ENCODE results near the gene KCNQ1.
A peak's percentile ranks its signal among the peaks of the same experiment; 100 is the strongest.

The KCNQ1 gene

DNA sequence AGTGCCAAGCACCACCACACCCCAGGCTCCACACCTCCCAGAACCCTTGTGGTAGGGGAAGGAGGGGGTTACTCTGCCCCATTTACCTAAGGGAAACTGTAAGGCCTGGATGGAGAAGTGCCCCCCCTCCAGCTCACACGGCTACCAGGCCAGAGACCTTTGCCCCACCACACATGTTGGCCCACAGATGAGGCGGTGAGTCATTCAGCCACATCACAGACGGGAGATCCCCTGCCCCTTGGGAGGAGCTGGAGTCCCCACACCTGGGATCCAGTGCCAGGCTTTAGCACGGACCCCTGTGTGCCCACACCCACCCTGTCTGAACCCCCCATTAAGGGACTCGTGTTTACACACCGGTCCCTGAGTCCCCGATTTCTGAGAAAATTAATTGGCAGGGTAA, 415.8 kb downstream of the KCNQ1 start:
- peak; percentile 17 for DNase-seq

DNA sequence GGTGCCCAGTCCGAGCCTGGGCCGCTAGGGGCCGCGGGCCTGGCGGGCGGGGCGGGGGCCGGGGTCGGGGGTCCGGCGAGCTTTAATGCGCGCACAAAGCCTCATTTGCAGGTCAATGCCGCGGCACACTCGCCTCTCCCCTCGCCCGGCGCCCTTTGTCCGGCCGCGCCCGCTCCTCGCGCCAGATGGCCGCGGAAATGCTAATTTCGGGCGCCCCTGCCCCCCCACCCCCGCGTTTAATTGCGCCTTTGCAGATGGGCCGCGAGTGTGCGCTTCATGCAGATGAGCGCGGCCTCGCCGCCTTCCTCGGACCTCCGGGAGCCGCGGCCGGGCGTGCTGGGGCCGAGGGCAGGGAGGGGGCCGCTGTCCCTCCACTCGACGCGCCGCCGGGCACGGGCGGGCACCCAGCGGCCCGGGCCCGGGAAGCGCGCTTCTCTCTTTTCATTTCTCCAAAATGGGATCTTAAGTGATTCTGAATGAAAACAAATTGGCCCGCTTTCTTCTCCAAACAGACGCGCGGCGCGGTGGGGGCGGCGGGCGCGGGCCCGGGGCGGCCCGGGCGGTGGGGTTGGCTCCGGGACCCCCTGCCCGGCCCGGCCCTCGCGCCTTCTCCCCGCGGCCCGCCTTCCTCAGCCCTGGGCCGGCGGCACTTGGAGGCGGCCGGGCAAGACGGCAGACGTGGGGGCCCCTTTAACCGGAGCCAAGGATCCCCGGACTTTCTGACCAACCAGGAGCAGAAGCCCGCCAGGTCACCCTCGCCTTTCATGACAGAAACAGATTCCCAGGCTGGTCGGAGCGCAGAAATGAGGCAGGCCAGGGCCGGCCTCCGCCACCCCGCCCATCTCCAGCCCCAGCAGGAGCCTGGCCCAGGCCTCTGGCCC, 417.8 kb downstream of the KCNQ1 start:
- DNase-seq: no peak

DNA sequence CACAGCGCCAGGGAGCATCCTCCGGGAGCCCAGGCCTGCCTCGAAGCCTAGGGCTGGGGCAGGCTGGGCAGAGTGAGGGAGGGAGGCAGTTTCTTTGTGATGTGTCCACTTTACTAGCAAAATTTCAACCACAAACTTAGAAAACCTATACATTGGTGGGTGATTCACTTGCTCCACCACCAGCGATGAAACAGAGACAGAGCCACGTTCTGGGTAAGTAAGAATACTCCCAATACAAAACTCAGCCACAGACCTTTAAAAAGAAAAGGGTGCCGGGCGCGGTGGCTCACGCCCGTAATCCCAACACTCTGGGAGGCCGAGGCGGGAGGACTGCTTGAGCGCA, 418.4 kb downstream of the KCNQ1 start:
- DNase-seq: no peak

DNA sequence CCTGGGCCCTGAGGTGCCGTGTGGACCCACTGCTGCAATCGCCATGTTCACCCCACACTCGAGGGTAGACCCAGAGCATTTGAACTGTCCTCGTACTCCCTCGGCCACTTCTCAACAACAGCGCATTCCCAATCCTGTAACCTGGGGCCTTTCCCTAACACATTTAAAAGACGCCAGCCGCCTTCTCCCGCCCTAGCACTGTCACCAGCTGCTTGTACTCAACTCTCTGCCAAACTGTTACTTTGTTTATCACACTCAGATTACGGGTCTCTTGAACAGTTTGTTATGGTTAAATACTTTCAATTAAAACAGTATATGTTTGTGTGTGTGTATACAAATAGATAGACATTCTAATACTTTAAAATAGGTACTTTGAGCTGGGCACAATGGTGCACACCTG, 420.1 kb downstream of the KCNQ1 start:
- no peak for DNase-seq

DNA sequence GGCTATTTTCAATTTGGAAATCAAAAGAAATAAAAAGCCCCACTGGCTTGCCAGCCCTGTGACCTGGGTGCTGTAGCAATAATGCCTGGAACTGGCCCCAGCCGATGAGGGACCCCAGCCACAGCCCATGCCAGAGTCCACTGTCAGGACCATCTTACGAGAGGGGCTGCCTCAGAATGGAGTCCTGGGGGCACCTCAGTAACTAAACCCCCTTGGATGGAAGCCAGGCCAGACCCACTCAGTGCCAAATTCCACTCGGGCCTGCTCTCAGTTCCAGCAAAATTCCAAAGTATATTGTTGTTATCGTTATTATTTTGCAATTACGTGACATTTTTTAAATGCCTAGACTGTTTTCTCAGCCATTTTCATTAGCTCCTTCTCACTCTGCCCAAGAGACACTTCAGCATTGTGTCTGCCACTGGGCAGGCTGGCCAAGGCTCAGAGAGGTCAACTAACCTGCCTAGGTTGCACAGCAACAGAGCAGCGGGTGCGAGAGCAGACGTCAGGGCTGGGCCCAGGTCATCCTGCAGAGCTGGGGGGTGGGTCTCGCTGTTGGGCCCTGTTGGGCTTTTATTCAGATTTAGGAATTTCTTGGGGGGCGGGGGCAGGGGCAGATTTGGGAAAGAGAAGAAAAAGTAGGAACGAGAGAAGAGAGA, 421.2 kb downstream of the KCNQ1 start:
- no peak for DNase-seq

DNA sequence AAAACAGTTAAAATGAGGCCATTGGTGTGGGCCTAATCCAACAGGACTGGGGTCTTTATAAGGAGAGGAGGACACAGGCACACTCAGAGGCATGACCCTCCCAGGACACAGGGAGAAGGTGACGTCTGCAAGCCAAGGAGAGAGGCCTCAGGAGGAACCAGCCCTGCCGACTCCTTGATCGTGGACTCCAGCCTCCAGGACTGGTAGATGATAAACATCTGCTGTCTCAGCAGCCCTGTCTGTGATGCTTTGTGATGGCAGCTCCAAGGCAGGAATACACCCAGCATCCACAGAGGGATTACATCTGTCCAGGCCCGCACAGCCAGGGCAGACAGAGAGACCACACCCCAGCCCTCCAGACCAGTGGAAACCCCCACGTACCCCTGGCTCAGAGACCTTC, 422.3 kb downstream of the KCNQ1 start:
- DNase-seq: no peak

DNA sequence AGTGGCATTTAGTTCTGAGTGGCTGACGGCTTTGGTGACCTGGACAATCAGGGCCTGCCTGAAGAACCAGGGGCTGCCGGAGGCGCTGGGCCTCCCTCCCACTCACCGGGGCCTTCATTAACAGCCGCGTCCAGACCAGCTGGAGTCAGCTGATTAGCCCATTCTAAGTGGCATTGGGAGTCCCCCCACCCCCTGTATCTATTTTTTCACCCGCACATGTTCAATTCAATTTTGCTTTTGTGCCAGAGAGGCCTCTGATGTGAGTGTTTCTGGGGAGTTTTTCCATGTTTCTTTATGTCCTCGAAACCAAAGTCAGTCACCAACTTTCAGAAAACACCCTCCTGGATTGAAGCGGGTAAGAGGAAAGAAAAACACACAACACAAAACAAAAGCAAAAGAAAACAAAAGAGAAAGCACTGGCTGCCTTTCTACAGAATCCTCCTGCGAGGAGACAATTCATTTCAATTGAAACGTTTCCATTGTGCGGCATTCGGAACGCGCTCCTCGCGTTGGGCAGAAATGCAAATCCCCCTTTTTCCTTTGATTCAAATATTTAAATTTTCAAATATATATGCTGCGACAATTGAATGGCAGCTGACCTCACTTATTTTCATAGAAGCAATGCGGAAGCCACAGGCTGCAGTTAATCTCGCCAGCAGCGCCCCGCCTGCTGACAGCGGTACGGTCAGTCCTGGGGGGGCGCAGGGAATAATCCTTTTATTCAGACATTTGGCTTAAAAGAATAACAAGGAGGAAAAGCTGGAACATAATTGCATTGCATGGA, 423.1 kb downstream of the KCNQ1 start:
- DNase-seq: no peak

DNA sequence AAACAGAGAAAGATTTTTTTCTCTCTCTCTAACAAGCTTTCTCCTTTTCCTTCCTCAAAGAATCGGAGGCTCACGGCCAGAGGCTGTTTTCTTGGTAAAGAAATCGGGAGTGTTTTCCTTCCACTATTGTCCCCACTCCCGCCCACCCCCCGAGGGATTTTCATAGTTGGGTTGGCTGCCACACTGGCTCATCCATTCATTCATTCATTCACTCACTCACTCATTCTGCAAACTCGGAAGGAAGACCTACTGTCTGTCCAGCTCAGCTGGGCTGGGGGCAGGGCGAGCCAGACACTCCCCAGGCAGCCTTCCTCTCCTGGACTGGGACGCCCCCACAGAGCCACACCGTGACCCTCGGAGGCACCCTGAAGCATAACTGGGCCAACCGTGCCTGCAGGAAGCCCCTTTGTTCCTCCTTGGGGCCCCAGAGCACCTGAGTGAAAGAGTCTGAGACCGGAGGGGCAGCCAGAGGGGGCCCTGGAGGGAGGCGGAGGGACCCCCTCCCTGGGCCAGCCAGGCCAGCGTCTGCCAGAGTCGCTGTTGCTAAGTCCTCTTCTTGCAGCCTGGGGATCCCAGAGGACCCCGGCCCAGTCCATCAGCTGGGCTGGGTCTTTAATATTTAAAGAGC, 423.8 kb downstream of the KCNQ1 start:
- DNase-seq: no peak

DNA sequence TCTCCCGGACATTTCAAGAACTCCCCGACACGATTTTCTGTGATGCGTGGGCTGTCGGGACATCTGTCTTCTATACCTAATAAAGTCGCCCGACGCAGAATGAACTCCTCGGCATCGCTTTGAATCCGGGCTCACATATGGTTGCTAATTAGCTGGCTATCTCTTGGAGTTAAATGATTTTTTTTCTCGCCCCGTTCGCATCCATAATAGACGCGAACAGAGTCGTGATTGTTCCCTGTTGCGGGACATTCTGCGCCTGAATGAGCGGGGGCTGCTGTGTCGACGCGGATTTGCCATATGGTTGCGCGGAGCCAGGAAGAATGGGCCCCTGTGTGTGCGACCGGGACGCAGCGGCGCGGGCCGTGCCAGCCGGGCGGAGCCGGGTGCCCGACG, 424.3 kb downstream of the KCNQ1 start:
- no peak for DNase-seq

DNA sequence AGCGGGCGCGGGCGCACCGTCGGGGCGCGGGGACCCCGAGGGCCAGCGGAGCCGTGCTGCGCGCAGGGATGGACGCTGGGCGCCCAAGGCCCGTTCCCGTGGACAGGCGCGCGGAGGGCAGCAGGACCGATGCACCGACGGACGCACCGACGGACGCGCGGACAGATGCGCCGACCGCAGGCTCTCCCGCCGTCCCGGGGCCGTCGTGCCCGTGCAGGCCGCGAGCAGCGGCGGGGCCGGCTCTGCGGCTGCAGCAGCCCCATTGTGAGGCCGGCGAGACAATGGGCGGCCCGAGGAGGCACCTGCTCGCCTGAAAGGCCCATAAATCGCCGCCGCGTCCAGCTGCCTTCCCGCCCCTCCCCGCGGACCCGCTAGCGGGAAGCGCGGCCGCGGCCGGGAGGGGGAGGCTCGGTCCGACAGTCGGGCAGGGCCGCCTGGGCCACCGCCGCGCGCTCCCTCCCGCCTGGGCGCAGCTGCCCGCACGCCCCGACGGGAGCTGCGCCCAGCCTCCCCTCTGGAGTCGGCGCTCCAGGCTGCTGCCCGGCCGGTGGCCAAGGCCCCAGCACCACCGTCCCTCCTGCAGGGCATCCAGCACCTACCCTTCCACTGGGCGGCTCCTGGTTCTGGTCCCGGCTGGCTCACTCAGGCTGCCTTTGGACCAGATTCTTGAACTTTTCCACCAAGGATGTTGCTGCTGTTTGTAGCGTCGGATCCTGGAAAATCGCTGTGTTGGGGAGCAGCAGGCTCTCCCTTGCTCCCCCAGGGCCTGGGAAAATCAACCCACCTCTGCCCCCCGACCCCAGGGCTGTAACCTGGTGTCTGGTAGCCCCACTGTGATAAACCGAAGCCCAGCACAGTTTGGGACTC, 425.0 kb downstream of the KCNQ1 start:
- no peak for DNase-seq

DNA sequence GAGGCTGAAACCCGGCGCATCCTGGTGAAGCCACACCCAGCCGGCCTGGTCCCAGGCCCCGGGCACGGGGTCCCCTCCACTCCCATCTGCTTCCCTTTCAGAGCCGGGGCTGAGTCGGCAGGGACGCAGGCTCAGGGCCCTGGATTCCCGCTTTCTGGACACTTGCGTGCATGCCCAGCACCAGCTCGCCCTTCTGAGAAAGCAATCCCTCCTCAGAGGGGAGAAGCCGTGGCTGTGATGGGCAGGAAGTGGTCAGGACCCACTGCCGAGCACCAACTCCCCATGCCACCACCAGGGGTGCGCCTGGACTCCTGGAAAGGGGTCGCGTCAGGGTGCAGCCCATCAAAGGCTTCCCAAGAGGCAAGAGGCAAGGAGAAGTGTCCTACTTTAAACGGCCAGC, 425.7 kb downstream of the KCNQ1 start:
- no peak for DNase-seq

DNA sequence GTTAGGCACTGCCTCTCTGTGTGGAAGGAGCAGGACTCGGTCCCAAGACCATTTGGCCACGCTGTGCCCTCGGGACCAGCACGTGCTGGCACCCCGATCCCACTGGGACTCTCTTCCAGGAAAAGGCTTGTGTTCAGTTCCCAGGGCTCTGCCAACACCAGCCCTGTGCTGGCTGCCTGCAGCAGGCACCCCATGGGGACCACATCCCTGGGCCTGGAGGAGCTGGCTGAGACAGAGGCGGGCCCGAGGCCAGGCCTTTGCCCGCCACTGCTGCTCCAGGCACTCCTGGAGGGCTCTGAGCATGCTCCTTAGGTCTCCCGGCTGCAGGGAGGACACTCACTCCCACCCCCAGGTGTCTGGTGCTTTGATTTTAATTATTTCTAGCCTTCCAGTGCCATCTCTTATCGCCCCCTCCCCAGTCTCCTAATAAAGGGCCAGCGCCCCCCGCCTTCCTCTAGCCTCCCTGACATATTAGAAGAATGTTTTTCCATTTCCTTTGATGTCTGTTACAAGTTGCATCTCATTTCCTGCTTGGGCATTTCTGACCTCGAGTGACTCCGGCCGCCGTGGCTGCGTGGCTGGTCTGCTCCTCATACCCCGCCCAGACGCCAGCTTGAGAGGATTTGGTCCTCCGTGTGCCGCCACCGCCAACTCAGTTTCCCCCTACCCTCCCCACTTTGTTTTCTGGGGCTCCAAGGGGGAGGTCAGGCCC, 426.3 kb downstream of the KCNQ1 start:
- no peak for DNase-seq

DNA sequence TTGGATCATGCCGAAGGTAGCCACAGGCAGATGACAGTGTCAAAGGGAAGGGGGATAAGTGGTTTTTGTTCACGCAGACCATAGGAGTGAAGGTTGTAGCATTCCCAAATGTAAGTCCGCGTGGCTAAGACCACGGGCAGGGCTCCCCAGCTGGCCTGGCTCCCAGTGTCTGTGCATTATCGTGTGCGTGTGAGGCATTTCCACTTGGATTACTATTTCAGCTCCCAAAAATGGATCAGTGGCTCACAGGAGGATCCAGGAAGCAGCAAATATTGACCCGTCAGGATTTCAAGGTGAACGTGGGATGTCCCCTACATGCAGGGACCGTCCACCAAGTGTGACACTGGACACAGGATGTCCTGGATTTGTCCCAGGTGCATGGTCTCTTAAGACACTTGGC, 430.2 kb downstream of the KCNQ1 start:
- DNase-seq: no peak

DNA sequence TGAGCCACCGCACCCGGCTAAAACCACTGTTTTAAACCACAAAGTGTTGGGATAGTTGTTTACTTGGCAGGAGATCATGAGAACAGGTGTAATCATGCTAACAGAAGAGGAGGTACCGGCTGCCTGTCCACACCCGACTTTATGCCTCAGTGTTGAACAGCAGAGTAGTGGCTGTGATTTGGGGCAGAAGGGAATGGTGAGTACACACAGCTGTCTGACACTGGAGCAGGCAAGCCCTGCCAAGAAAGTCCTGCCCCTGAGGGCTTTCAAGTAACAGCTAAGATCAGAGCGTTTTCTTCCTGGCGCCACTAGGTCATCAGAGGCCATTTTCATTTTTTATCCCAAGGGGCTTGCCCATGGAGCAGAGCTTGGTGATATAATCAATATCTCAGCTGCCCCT, 432.7 kb downstream of the KCNQ1 start:
- no peak for DNase-seq

DNA sequence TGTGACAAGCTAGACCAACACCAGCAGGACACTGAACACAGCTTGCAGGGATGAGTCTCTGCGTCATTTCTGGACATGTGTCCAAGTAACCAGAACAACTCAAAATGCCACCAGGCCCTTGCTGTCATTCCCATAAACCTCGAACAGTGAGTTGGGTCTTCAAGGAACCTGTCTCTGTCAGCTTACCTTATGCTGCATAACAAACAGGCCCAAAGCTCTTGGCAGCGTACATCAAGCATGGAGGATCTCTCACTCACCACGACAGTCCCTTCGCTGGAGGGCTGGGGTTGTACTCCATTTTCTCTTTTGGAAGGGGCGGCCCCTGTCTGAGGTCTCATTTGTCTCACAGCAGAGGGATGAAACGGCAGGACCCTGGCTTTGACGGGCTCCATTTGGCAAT, 434.0 kb downstream of the KCNQ1 start:
- no peak for DNase-seq

DNA sequence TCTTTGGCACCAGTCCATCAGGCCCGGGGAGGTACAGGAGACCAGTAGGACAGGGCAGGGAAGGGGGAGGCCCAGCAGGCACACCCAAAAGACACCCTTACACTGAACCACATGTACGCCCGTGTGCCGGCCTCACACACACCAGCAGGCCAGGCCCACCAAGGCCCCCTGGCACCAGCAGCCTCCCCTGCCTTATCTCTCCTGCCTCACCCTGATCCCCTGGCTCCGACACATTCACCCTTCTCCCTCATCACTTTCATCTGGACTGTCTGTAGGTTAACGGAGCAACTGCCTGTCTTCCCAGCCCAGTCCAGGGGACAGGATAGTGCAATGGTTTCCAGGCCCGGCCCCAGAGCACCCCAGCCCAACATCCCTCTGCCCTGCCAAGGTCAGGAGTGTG, 435.8 kb downstream of the KCNQ1 start:
- no peak for DNase-seq

DNA sequence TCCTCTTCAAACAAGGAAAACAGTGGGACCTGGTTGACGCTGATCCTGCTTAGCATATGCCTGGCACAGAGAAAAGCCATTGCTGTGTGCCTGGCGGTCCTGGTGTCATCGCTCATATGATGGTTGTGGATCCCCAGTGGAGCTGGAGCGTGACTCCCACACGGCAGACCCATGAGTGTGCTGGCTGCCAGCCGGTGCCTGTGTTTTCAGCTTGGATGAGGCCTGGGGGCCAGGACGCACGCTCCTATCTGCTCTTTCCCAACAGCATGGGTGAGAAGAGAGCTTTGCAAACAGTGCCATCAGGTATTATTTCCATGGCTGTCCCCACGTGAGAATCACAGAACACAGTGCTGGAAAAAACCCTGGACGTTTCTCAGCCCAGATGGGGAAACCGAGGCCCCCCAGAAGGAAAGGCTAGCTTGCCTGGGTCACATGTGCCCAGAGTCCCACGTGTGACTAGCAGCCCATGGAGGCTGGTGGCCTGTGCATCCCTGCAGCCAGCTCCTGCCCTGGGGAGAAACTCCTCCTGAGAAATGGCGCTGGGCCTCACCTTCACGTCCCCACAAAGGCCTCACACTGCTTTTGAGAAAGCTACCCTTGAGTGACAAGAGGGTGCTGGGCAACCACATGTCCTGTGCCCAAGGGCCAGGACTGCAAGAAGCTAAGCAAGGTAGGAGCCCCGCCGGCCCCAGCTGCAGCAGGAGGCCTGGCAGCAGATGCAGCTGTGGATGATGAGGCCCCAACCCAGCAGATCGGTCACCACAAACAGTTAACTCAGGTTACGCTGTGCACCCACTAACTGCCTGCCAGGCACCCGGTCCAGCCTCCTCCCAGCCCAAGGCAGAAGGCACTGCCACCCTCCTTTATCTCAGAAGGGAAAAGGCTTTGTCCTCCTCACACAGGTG, 436.5 kb downstream of the KCNQ1 start:
- no peak for DNase-seq

DNA sequence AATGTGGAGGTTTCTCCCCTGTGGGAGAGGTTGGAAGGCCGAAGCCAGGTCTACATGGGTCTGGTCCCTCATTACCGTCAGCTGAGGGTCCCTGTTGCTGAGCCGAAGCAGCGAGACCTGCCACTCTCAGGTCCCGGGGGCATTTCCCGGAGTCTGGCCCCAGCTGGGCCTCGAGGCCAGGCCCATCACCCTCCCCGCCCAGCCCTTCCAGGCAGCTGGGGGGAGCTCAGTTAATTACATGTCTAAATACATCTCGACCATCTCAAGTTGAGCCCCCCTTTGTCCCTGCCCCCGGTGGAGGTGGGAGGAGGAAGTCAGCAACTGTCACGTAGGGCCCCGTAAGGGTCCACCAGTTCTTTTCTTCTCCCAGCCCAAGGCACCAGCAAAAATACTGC, 437.2 kb downstream of the KCNQ1 start:
- no peak for DNase-seq

DNA sequence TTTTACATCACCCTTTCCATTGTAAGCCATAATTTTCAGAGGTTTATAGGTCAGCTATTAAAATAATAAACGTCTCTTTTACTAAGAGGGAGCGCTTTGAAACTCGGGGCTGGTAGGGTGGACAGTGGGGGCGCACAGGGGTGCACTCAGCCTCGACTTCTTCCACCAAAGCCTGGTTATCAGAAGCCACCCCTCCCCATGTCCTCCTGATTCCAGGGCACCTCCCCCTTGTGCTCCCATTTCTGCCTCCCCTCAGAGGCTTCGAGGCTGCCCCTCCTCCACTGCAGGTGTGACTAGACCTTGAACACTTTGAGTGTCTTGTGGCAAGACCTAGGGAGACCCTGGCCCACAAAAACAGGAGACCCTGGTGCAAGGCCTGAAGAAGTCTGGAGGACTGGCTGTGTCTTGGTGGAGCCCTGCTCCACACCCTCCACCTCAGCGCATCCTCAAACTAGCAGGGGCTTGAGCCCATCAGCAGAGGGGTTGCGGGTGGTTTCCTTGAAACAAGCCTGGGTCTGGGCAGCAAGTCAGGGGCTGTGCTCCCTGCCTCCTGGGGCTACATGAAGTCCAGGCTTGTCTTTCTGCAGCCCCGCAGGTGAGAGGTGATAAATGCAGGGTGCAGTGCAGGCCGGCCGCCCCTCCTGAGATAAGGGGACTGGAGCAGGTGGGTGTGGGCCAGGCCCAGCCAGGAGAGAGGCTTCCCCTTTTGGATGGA, 437.7 kb downstream of the KCNQ1 start:
- DNase-seq: no peak

DNA sequence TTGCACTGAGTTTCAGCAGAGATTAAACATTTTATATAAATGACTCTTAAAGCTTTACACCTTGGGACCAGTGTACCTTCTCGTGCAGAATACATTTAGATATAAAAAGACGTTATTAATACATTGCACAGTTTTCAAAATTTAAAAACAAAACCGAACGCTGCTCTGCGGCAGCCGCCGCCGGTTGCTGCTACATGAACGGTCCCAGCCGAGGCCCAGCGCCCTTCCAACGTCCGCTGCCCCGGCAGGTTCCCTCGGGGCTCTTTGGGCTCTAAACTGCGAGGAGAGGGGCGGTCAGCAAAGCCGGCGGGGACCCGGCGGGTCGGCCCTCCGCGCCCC, 438.8 kb downstream of the KCNQ1 start:
- no peak for DNase-seq

Measured in stimulated activated CD4-positive, alpha-beta T cell treated with anti-CD3 and anti-CD28 coated beads, Interleukin-4, amount 100 ng/mL, for 24 hours (primary cell).